CD4-positive, alpha-beta T cell treated with Interleukin-17A for 1 hour (primary cell): ENCODE measurements around the gene TGFBR2.

Source experiments
- DNase-seq: peaks from one replicate; pipeline ENCODE4 v3.0.0-alpha.2; 2020

Gene TGFBR2

DNA sequence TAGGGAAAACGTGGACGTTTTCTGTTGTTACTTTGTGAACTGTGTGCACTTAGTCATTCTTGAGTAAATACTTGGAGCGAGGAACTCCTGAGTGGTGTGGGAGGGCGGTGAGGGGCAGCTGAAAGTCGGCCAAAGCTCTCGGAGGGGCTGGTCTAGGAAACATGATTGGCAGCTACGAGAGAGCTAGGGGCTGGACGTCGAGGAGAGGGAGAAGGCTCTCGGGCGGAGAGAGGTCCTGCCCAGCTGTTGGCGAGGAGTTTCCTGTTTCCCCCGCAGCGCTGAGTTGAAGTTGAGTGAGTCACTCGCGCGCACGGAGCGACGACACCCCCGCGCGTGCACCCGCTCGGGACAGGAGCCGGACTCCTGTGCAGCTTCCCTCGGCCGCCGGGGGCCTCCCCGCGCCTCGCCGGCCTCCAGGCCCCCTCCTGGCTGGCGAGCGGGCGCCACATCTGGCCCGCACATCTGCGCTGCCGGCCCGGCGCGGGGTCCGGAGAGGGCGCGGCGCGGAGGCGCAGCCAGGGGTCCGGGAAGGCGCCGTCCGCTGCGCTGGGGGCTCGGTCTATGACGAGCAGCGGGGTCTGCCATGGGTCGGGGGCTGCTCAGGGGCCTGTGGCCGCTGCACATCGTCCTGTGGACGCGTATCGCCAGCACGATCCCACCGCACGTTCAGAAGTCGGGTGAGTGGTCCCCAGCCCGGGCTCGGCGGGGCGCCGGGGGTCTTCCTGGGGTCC lies at the start of gene TGFBR2:
Gene TGFBR2, plus strand, starts transcription at position 301 of the 731 bp plus-strand sequence. Its CDS starts 283 bp downstream, at position 584.
- peak; percentile 85 for DNase-seq

GRCh38 chr3:30557746-30558303 lies 48.6 kb upstream of the TGFBR2 start:
- DNase-seq: no peak

- no peak for DNase-seq
These were observed 42.4 kb upstream of the TGFBR2 start for GRCh38 chr3:30563956-30564355.

GRCh38 chr3:30567139-30567753 lies 39.2 kb upstream of the TGFBR2 start:
- no peak for DNase-seq

DNA sequence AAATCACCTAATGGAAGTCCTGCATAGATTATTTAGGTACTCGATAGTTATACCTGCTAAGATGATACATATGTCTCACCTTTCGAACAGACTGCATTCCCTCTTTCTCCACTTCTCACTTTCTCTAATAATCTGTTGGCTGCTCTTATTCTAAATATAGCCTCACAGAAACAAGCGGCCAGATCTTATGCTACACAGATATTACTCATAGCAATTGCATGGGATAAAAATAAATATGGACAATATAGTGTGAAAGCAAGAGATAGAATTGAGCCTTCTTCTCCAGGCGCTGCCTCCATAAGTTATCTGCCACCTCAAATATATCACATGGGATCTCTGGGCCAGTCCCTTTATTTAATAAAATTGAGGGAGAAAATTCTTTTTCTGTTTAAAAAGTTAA lies 29.5 kb upstream of the TGFBR2 start:
- no peak for DNase-seq

GRCh38 chr3:30577788-30578187 lies 28.6 kb upstream of the TGFBR2 start:
- no peak for DNase-seq

DNA sequence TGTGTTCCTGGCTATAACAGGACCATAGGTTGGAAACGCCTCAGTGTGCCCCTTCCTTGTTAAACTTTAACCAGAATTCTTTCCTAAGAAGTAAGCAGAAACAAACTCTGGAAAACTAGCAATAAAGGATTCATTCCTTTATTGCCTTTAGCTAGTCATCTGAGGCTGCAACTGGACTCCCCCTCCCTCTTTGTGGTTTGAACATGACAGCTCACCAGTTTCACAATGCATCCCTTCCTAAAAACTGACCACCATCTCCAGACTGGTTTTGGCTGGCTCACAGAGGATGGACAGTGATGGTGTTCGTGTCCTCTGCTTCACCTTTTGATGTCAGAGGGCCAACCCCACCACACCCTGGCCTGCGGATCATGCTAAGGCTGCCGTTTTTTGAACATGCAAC lies 27.9 kb upstream of the TGFBR2 start:
- no peak for DNase-seq

DNA sequence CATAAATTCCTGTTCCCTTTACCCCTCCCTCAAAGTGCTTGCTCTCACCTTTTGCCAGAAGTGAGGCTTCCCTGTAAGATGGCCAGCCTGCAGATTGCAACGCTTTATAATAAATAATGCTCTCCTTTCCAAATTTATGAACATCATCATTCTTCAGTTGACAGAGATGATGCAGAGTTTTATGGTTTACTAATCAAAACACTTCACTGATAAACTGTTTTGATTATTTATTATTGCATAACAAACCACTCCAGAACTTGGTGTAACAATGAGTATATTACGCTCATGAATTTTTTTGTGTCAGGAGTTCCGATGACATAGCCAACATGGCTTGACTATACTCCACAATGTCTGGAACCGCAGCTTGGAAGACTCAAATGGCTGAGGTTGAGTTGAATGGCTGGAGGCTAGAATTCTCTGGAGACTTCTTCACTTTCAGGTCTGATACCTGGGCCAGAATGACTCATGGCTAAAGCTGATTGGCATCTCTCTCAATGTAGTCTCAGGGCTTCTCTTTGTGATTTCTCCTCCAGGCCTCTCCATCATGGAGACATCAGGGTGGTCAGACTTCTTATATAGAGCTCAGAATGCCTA lies 27.3 kb upstream of the TGFBR2 start:
- DNase-seq: no peak

- no peak for DNase-seq
These were observed 25.3 kb upstream of the TGFBR2 start for GRCh38 chr3:30581067-30581585.

GRCh38 chr3:30581982-30582381 lies 24.4 kb upstream of the TGFBR2 start:
- DNase-seq: no peak

DNA sequence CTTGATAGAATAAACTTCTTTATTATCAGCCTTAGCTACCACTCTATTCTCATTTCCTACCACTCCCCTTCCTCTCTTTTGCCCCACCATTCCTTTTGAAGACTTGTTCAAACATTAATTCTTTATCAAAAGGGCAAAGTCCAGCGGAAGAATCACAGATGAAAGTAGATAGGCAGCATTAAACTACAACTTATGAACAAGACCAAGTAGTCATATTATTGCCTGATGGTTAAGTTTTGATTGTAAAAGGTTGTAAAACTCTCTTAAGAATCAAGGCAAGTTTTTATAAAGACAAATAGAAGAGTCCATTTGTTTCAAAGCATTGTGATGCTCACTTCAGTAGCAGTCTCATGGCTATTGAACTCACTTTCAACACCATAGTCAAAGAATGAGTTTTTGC lies 22.4 kb upstream of the TGFBR2 start:
- DNase-seq: no peak

- DNase-seq: no peak
These were observed 20.7 kb upstream of the TGFBR2 start for GRCh38 chr3:30585654-30586053.

GRCh38 chr3:30586096-30586805 lies 20.1 kb upstream of the TGFBR2 start:
- no peak for DNase-seq

DNA sequence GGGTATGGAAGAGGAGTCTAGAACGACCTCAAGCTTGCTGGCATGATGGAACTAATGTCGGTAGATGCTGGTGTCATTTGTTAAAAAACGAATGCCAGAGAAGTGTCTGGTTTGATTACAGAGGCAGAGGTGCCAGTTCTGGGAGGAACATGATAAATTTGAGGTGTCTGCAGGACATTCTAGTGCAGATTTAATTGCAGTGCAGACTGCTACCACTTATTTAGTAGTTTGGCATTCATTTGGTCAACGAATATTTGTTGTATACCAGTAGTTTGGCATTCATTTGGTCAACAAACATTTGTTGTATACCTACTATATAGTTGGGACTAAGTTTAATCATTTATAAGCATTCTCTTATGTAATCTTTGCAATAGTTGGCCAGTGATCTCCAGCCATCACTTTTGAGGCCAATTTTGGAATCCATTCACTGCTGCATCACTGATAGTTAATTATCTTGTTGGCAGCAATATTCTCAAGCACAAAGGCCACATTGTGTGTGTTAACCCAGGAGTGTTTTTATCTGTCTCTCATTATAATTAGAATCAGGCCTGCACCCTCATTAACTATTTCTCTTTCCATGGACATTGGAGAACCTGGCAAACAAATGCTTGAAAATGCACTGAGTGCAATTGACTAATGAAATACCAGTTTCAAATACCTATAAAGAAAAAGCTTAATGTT lies 19.5 kb upstream of the TGFBR2 start:
- no peak for DNase-seq

DNA sequence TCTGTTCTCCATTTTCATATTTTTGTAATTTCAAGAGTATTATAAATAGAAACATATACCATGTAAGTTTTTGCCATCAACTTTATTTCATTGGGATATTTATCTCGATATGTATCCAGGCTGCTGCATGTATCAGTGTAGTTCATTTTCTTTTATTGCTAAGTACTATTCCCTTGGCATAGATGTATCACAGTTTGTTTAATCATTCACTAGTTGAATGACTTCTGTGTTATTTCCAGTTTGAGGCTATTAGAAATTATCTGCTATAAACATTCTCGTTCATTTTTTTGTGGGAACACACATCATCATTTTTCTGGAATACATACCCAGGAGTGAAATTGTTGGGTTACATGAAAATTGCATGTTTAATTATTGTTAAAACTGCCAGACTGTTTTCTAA lies 18.5 kb upstream of the TGFBR2 start:
- no peak for DNase-seq

DNA sequence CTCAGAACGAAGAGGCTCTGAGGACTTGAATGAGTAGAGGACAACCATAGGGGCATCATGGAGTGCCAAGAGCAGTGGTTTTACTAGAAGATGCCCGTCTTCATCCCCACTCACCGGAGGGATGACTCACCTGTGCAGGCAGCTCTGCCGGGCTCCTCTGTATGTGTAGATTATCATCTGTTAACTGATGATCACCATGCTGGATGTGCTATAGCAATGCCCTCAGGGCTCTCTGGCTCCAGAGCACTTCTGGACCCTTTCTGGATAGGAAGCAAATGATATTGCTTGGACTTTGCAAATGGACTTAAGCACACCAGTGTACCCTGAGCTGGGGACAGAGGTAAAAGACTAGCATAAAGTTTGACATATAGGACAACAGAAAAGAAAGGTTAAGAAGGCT lies 10.2 kb upstream of the TGFBR2 start:
- DNase-seq: no peak

- no peak for DNase-seq
These were observed 9.2 kb upstream of the TGFBR2 start for GRCh38 chr3:30597131-30597768.

DNA sequence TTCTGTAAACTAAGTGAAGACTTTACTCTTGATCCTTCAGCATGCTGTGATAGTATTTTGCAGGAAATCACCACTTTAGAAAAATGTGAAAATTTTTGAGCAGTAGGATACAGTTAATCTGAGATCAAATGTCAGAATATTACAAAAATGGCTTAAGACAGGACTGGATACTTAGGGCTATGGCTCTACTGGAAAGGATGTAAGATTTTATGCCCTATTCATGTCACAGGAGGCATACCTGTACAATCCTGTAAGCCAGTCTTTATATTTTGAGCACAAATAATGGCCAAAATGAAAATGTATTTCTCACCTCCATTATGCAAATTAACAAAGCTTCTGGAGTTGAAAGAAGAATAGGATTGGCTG lies 8.6 kb upstream of the TGFBR2 start:
- DNase-seq: no peak

- DNase-seq: no peak
These were observed 7.5 kb upstream of the TGFBR2 start for GRCh38 chr3:30598668-30599545.

GRCh38 chr3:30600572-30600971 lies 5.8 kb upstream of the TGFBR2 start:
- no peak for DNase-seq

DNA sequence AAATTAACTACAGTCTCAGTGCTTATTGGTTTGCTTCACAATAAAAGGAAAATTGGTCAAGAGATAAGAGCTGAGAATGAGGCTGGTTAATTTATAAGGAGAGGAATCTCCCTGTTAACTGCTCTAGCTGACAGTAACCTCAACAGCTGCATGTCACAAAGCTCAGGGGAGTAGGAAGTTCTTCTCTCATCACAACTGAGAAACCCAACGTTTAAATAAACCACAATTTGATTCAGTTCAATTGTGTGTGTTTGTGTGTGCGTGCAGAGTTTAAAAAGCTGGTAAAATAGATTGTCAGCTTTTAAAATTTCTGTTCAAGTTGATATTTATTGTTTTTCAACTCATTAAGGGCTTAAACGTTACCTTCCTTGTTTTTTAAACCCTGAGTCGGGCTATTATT lies 3.5 kb upstream of the TGFBR2 start:
- peak; percentile 38 for DNase-seq
